ENCODE measurements around the gene STAG2. TPM values are rescaled to one million over a fixed set of nuclear protein-coding genes. Genes with fewer than 3 reads are reported as not detected.
A peak's percentile ranks its signal among the peaks of the same experiment; 100 is the strongest.

The STAG2 gene
- 100 to 1,000 TPM in 1 of 3 donors, 10 to 100 TPM in 2; 79.2 to 114 (median 83.2) TPM for total RNA-seq

- Histone ChIP-seq H3K4me1 (no peaks in the 10 kb centered on the region), H3K27ac (peak within 1 kb of the TSS; percentile 98 to 99), H3K9me3 (no peaks in the 10 kb centered on the region), H3K36me3 (no peaks in the 10 kb centered on the region), H3K4me3 (peak within 1 kb of the TSS; percentile 69 to 85 (median 74)), H3K27me3 (no peaks in the 10 kb centered on the region)
- no peak for TF ChIP-seq POLR2A (IDR thresholded peaks at IDR 0.05)
- no peak for TF ChIP-seq CTCF (IDR thresholded peaks at IDR 0.05)
- TF ChIP-seq POLR2AphosphoS5 (IDR thresholded peaks at IDR 0.05): peak; percentile 9 to 72 (median 34)
- DNase-seq (ENCODE audit: low spot score in 2 of 2): peak; percentile 58 to 68
- intact Hi-C loops (cut with DNase I; ENCODE audit: low total_unique reads): no loop called here
Observed at GRCh38 chrX:123961268-123962005, at the start of gene STAG2. Gene STAG2 (plus strand): TSS chrX:123961706. CDS start chrX:124022628, 60,922 bp downstream.

GRCh38 chrX:123917069-123917468 is 44.4 kb upstream of the STAG2 start:
- no peaks in the 10 kb centered on the region for H3K36me3 ChIP-seq
- no peak for TF ChIP-seq CTCF (IDR thresholded peaks at IDR 0.05)
- TF ChIP-seq POLR2AphosphoS5 (IDR thresholded peaks at IDR 0.05): no peak
- no peak for TF ChIP-seq POLR2A (IDR thresholded peaks at IDR 0.05)
- H3K27me3 ChIP-seq: no peaks in the 10 kb centered on the region
- no peak overlapping the region for H3K27ac ChIP-seq
- intact Hi-C loops (cut with DNase I; ENCODE audit: low total_unique reads): no loop called here
- no peaks in the 10 kb centered on the region for H3K4me1 ChIP-seq
- no peak for DNase-seq (ENCODE audit: low spot score in 2 of 2)
- no peaks in the 10 kb centered on the region for H3K9me3 ChIP-seq
- H3K4me3 ChIP-seq: no peak overlapping the region

- no peaks in the 10 kb centered on the region for H3K9me3 ChIP-seq
- no peaks in the 10 kb centered on the region for H3K27me3 ChIP-seq
- no peak overlapping the region for H3K27ac ChIP-seq
- intact Hi-C loops (cut with DNase I; ENCODE audit: low total_unique reads): no loop called here
- H3K4me3 ChIP-seq: no peak overlapping the region
- H3K4me1 ChIP-seq: no peaks in the 10 kb centered on the region
- DNase-seq (ENCODE audit: low spot score in 2 of 2): no peak
- no peaks in the 10 kb centered on the region for H3K36me3 ChIP-seq
- TF ChIP-seq POLR2AphosphoS5 (IDR thresholded peaks at IDR 0.05) (no peak), POLR2A (IDR thresholded peaks at IDR 0.05) (no peak), CTCF (IDR thresholded peaks at IDR 0.05) (no peak)
Observed at GRCh38 chrX:123918106-123918721, 43.3 kb upstream of the STAG2 start.

GRCh38 chrX:123920105-123920785 is 41.3 kb upstream of the STAG2 start:
- no peak for DNase-seq (ENCODE audit: low spot score in 2 of 2)
- intact Hi-C loops (cut with DNase I; ENCODE audit: low total_unique reads): no loop called here
- no peak for TF ChIP-seq POLR2AphosphoS5 (IDR thresholded peaks at IDR 0.05)
- no peak for TF ChIP-seq POLR2A (IDR thresholded peaks at IDR 0.05)
- TF ChIP-seq CTCF (IDR thresholded peaks at IDR 0.05): no peak
- no peaks in the 10 kb centered on the region for H3K4me1 ChIP-seq
- no peak overlapping the region for H3K4me3 ChIP-seq
- no peaks in the 10 kb centered on the region for H3K36me3 ChIP-seq
- no peak overlapping the region for H3K27ac ChIP-seq
- no peaks in the 10 kb centered on the region for H3K27me3 ChIP-seq
- H3K9me3 ChIP-seq: no peaks in the 10 kb centered on the region

GRCh38 chrX:123923211-123923610 is 38.3 kb upstream of the STAG2 start:
- H3K9me3 ChIP-seq: no peaks in the 10 kb centered on the region
- no peaks in the 10 kb centered on the region for H3K36me3 ChIP-seq
- H3K4me1 ChIP-seq: no peaks in the 10 kb centered on the region
- no peak overlapping the region for H3K4me3 ChIP-seq
- intact Hi-C loops (cut with DNase I; ENCODE audit: low total_unique reads): no loop called here
- no peaks in the 10 kb centered on the region for H3K27me3 ChIP-seq
- no peak for DNase-seq (ENCODE audit: low spot score in 2 of 2)
- TF ChIP-seq CTCF (IDR thresholded peaks at IDR 0.05) (no peak), POLR2AphosphoS5 (IDR thresholded peaks at IDR 0.05) (no peak), POLR2A (IDR thresholded peaks at IDR 0.05) (no peak)
- H3K27ac ChIP-seq: no peak overlapping the region

Data from breast epithelium (tissue), 4 donors.